ENCODE measurements around the gene SOWAHD.
"Not testable (repeated sequence)": the region's sequence is repeated elsewhere in the genome, so short reads cannot be mapped to it uniquely, and the experiment has no call there.

The SOWAHD gene

GRCh38 chrX:119757979-119758730 lies at the start of gene SOWAHD:
TSS of gene SOWAHD (plus strand) at chrX:119758588. CDS start at chrX:119758668, 80 bp downstream.
- peak in 6 of 56 donors; percentile 0 to 20 (median 6) for DNase-seq

GRCh38 chrX:119708936-119709335 lies 49.5 kb upstream of the SOWAHD start:
- no peak for DNase-seq

GRCh38 chrX:119709630-119710029 lies 48.8 kb upstream of the SOWAHD start:
- DNase-seq: no peak

GRCh38 chrX:119721487-119721886 lies 36.9 kb upstream of the SOWAHD start:
- DNase-seq: no peak

- DNase-seq: no peak
Measured at GRCh38 chrX:119721926-119722325, 36.5 kb upstream of the SOWAHD start.

GRCh38 chrX:119726900-119727555 lies 31.4 kb upstream of the SOWAHD start:
- DNase-seq: no peak

- no peak for DNase-seq
Measured at GRCh38 chrX:119728487-119728886, 29.9 kb upstream of the SOWAHD start.

GRCh38 chrX:119729408-119730201 lies 28.8 kb upstream of the SOWAHD start:
- peak in 17 of 56 donors; percentile 0 to 50 (median 1) for DNase-seq

GRCh38 chrX:119734897-119735339 lies 23.5 kb upstream of the SOWAHD start:
- peak in 40 of 56 donors; percentile 1 to 76 (median 22) for DNase-seq

- peak in 1 of 56 donors; percentile 0 for DNase-seq
Measured at GRCh38 chrX:119735467-119735866, 22.9 kb upstream of the SOWAHD start.

- DNase-seq: no peak
Measured at GRCh38 chrX:119736206-119736764, 22.1 kb upstream of the SOWAHD start.

- DNase-seq: no peak
Measured at GRCh38 chrX:119738742-119739141, 19.6 kb upstream of the SOWAHD start.

- DNase-seq: no peak
Measured at GRCh38 chrX:119745283-119745848, 13.0 kb upstream of the SOWAHD start.

GRCh38 chrX:119750131-119750530 lies 8.3 kb upstream of the SOWAHD start:
- not testable (repeated sequence) for DNase-seq

GRCh38 chrX:119750751-119751150 lies 7.6 kb upstream of the SOWAHD start:
- DNase-seq: not testable (repeated sequence)

GRCh38 chrX:119753001-119753400 lies 5.4 kb upstream of the SOWAHD start:
- DNase-seq: no peak

GRCh38 chrX:119753639-119754257 lies 4.6 kb upstream of the SOWAHD start:
- no peak for DNase-seq

- peak in 1 of 56 donors; percentile 1 for DNase-seq
Measured at GRCh38 chrX:119755981-119756533, 2.3 kb upstream of the SOWAHD start.

- no peak for DNase-seq
Measured at GRCh38 chrX:119756926-119757635, 1.3 kb upstream of the SOWAHD start.

GRCh38 chrX:119757646-119757978 lies 776 bp upstream of the SOWAHD start:
- DNase-seq: no peak
